Spleen (tissue), 11 donors: ENCODE measurements around the gene PBRM1. TPM values are rescaled to one million over a fixed set of nuclear protein-coding genes. Genes with fewer than 3 reads are reported as not detected.

Source experiments
- DNase-seq: peaks from one replicate; pipeline ENCODE4 v3.0.0-alpha.2; 2020
- H3K27ac ChIP-seq, 8 donors: fragments of 200-600 bp; sonication (generic) in 7 of 8; 1 replicate in 4 of 8; 2 replicates in 4 of 8; pipeline versions ENCODE4 v1.5.0 to v1.8.0; 2016 to 2021; ENCODE audit warnings: inconsistent platforms in 4 of 8, mild to moderate bottlenecking in 4 of 8, moderate library complexity in 1 of 8
- H3K27me3 ChIP-seq, 7 donors: fragments of 200-600 bp; sonication (generic) in 6 of 7; replicated peaks in 1 of 7; 1 replicate in 4 of 7; 2 replicates in 3 of 7; pipeline versions ENCODE4 v1.5.0 to v1.8.0; 2016 to 2021; ENCODE audit warnings: inconsistent platforms in 3 of 7, mild to moderate bottlenecking in 1 of 7
- H3K36me3 ChIP-seq, 6 donors: fragments of 200-600 bp; sonication (generic) in 5 of 6; 1 replicate in 4 of 6; 2 replicates in 2 of 6; pipeline versions ENCODE4 v1.5.0 to v1.8.0; 2016 to 2021; ENCODE audit warnings: inconsistent platforms in 2 of 6
- H3K4me1 ChIP-seq, 6 donors: fragments of 200-600 bp; sonication (generic) in 5 of 6; 1 replicate in 3 of 6; 2 replicates in 3 of 6; pipeline versions ENCODE4 v1.5.0 to v1.8.0; 2016 to 2021; ENCODE audit warnings: inconsistent platforms in 3 of 6
- H3K4me3 ChIP-seq, 8 donors: fragments of 200-600 bp; sonication (generic) in 7 of 8; 1 replicate in 4 of 8; 2 replicates in 4 of 8; pipeline versions ENCODE4 v1.5.0 to v1.8.0; 2016 to 2021; ENCODE audit warnings: inconsistent platforms in 4 of 8, mild to moderate bottlenecking in 4 of 8, moderate library complexity in 2 of 8
- H3K9me3 ChIP-seq, 8 donors: fragments of 200-600 bp; sonication (generic) in 7 of 8; 1 replicate in 4 of 8; 2 replicates in 4 of 8; pipeline versions ENCODE4 v1.5.0 to v1.8.0; 2016 to 2021; ENCODE audit warnings: inconsistent platforms in 4 of 8
- CTCF ChIP-seq, 11 experiments: fragments of 200-600 bp in 7 of 11; fragments of 450-650 bp in 4 of 11; sonication (generic) in 4 of 11; IDR thresholded peaks in 8 of 11; conservative IDR thresholded peaks in 3 of 11; 1 replicate in 7 of 11; 2 replicates in 4 of 11; pipeline versions ENCODE4 v1.4.0 to v1.8.0; 2016 to 2021; ENCODE audit warnings: antibody characterized with exemption in 11 of 11, inconsistent platforms in 4 of 11, mild to moderate bottlenecking in 1 of 11
- POLR2A ChIP-seq, 3 donors: fragments of 450-650 bp; IDR thresholded peaks; one replicate each; pipeline ENCODE4 v1.5.1; 2017; ENCODE audit warnings: antibody characterized with exemption in 3 of 3, mild to moderate bottlenecking in 1 of 3
- POLR2AphosphoS5 ChIP-seq, 3 donors: sonication (generic); formaldehyde crosslinking; IDR thresholded peaks; one replicate each; pipeline ENCODE4 v1.5.1; 2017; ENCODE audit warnings: antibody characterized with exemption in 3 of 3
- WGBS, 5 donors: extraction: QIAGEN DNeasy Blood & Tissue Kit in 3 of 5; methylation state at CpG; one replicate each; pipeline versions ENCODE4 v1.1.5 to v1.1.7; 2013 to 2018; 5-methylcytosine and 5-hydroxymethylcytosine counted together
- intact Hi-C: fragments of 100-400 bp; cut with DNase I; formaldehyde crosslinking; loops from one replicate; pipeline ENCODE4 v1.15.0; 2023; ENCODE audit warnings: low total_unique reads
- polyA plus RNA-seq, 3 donors: library from polyadenylated mRNA; stranded (reverse); fragments of 200-250 nt; gene quantifications; one replicate each; pipeline ENCODE4 v1.2.1, GENCODE V29; 2013
- total RNA-seq, 7 donors: library from RNA; depleted of rRNA in 3 of 7; stranded (reverse); fragments of >200 nt in 3 of 7; fragmentation: NEBNext Ultra II Directional in 4 of 7; extraction: Animal tissue kit (Norgen Biotek cat#: 25700) in 4 of 7; gene quantifications; one replicate each; pipeline versions ENCODE4 v1.1.0 to v1.2.1, GENCODE V29; 2016 to 2021
- donor health status: healthy with polysubstance abuse.
- donor health status: DM: no; HTN: no; CAD: no; lungs with moderate emphysema.
- donor health status: DM: no; HTN: no; CAD: no.
- donor health status: Bipolar disorder and iron deficiency.
- donor health status: healthy.
- donor health status: DM: no; HTN: no; CAD: no.
- donor health status: DM: yes; HTN: yes; CAD: no.

Gene PBRM1
- total and polyA plus RNA-seq, 10 donors, result 5.7 to 125 (median 69.5) TPM

DNA sequence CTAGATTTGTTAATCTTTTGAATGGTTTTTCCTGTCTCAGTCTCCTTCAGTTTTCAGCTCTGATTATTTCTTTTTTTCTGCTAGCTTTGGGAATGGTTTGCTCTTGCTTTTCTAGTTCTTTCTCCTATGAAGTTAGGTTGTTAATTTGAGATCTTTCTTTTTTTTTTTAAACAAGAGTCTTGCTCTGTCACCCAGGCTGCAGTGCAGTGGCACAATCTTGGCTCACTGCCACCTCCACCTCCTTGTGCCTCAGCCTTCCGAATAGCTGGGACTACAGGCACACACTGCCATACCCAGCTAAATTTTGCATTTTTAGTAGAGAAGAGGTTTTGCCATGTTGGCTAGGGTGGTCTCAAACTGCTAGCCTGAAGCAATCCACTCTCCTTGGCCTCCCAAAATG, 92.6 kb downstream of the PBRM1 start:
- Histone ChIP-seq H3K9me3 (no peaks in the 10 kb centered on the region), H3K27ac (no peak overlapping the region), H3K4me3 (no peak overlapping the region), H3K36me3 (peaks cover 0 to 76% (median 16%) of the 10 kb centered on the region in 6 donors), H3K27me3 (no peaks in the 10 kb centered on the region), H3K4me1 (no peaks in the 10 kb centered on the region)
- no peak for DNase-seq
- intact Hi-C loops, result no loop called here
- no peak for TF ChIP-seq POLR2A (IDR thresholded peaks at IDR 0.05)
- TF ChIP-seq CTCF (IDR thresholded peaks at IDR 0.05 in 8 of 11, conservative IDR thresholded peaks at IDR 0.05 in 3 of 11), result no peak
- TF ChIP-seq POLR2AphosphoS5 (IDR thresholded peaks at IDR 0.05), result no peak
- WGBS, 5 donors, result 69 to 100% (median 86%) methylated on average over 1 of the region's 1 CpG

DNA sequence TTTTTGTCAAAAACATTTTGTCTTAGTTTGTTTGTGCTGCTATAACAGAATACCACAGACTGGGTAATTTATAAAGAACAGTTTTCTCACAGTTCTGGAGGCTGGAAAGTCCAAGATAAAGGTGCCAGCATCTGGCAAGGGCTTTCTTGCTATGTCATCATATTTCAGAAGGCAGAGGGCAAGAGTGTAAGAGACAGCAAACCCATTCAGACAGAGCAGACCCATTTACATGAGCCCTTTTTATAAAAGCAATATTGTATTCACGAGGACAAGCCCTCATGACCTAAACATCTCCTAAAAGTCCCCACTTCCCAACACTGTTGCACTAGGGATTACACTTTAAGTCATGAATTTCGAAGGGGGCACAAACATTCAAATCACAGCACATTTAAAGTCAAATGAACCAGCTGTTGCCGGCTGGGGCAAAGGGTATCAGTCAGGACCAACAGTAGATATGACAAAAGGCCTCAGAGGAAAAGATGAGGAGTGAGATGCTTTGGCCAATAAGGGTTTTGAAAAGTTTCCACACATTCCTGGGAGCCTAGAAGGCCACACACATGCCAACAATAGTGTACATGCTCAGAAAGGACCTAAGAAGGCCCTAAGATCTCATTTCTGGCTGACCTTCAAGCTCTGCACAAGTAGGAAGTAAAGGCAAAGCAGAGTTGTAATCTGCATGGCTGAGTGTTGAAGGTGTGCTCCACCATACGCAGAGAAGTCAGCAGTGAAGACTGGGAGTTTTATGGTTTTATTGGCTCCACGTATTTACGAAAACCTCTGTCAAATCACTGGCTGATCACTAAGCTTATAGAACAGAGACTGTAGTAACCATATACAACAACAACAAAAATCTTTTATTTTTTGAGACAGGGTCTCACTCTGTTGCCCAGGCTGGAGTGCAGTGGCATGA, 111.4 kb downstream of the PBRM1 start:
- 88 to 93% (median 91%) methylated on average over 6 of the region's 6 CpGs for WGBS, 5 donors
- peak overlapping the region in 1 of 8 donors; percentile 21 for H3K27ac ChIP-seq
- TF ChIP-seq POLR2A (IDR thresholded peaks at IDR 0.05) (no peak), POLR2AphosphoS5 (IDR thresholded peaks at IDR 0.05) (no peak), CTCF (IDR thresholded peaks at IDR 0.05 in 8 of 11, conservative IDR thresholded peaks at IDR 0.05 in 3 of 11) (no peak)

DNA sequence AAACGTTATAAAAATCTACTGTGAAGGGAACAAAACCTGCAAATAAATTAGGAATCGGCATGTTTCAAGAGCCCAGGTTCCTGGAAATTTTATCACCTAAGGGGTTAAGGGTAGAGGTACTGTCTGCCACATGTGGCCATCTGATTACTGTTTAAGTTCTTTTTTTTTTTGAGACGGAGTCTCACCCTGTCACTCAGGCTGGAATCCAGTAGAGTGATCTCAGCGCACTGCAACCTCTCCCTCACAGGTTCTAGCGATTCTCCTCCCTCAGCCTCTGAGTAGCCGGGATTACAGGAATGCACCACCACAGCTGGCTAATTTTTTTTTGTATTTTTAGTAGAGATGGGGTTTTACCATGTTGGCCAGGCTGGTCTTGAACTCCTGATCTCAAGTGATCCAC, 113.5 kb downstream of the PBRM1 start:
- Histone ChIP-seq H3K27ac (no peak overlapping the region), H3K9me3 (peaks cover 0 to 12% (median 0%) of the 10 kb centered on the region in 8 donors), H3K4me1 (no peaks in the 10 kb centered on the region), H3K36me3 (peaks cover 4 to 98% (median 46%) of the 10 kb centered on the region in 6 donors), H3K27me3 (no peaks in the 10 kb centered on the region), H3K4me3 (no peak overlapping the region)
- WGBS, 5 donors, result 74 to 97% (median 94%) methylated on average over 6 of the region's 6 CpGs
- intact Hi-C loops, result no loop called here
- no peak for DNase-seq
- TF ChIP-seq POLR2AphosphoS5 (IDR thresholded peaks at IDR 0.05) (no peak), POLR2A (IDR thresholded peaks at IDR 0.05) (no peak), CTCF (IDR thresholded peaks at IDR 0.05 in 8 of 11, conservative IDR thresholded peaks at IDR 0.05 in 3 of 11) (no peak)

More for the DNA sequence above, 111.4 kb downstream of the PBRM1 start:
- Histone ChIP-seq H3K9me3 (peaks cover 0 to 12% (median 0%) of the 10 kb centered on the region in 8 donors), H3K4me1 (no peaks in the 10 kb centered on the region), H3K36me3 (peaks cover 4 to 100% (median 59%) of the 10 kb centered on the region in 6 donors), H3K27me3 (no peaks in the 10 kb centered on the region), H3K4me3 (no peak overlapping the region)
- intact Hi-C loops, result no loop called here
- DNase-seq, result no peak

DNA sequence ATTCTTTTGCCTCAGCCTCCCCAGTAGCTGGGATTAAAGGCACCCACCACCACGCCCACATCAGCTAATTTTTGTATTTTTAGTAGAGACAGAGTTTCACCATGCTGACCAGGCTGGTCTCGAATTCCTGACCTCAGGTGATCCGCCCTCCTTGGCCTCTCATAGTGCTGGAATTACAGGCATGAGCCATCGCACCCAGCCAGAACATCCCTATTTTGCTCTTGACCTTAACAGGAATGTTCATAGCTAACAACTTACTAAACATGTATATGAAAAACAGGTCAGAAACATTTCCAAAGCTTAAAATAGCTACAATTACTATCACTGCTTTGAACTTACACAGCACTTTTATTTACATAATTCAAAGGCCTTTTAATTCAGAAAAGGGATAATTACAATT, 115.6 kb downstream of the PBRM1 start:
- WGBS, 5 donors, result 93 to 98% (median 97%) methylated on average over 4 of the region's 4 CpGs
- TF ChIP-seq POLR2AphosphoS5 (IDR thresholded peaks at IDR 0.05) (no peak), CTCF (IDR thresholded peaks at IDR 0.05 in 8 of 11, conservative IDR thresholded peaks at IDR 0.05 in 3 of 11) (no peak), POLR2A (IDR thresholded peaks at IDR 0.05) (no peak)
- no peaks in the 10 kb centered on the region for H3K9me3 ChIP-seq
- intact Hi-C loops, result no loop called here
- H3K27me3 ChIP-seq, result no peaks in the 10 kb centered on the region
- no peaks in the 10 kb centered on the region for H3K4me1 ChIP-seq
- H3K27ac ChIP-seq, result no peak overlapping the region
- H3K36me3 ChIP-seq, result peaks cover 4 to 98% (median 34%) of the 10 kb centered on the region in 6 donors
- no peak overlapping the region for H3K4me3 ChIP-seq
- DNase-seq, result no peak
